ENCODE data around the gene RABIF.
"Not testable (repeated sequence)": the region's sequence is repeated elsewhere in the genome, so short reads cannot be mapped to it uniquely, and the experiment has no call there.

DNA sequence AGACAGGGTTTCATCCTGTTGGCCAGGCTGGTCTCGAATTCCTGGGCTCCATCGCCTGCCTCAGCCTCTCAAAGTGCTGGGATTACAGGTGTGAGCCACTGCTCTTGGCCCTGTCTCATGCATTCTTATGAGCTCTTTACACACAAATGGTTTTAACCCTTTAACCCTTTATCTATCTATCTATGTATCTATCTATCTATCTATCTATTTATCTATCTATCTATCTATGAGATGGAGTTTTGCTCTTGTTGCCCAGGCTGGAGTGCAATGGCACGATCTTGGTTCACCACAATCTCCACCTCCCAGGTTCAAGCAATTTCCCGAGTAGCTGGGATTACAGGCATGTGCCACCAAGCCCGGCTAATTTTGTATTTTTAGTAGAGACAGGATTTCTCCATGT, 14.9 kb upstream of the RABIF start:
- not testable (repeated sequence) for TF ChIP-seq POLR2A (IDR thresholded peaks at IDR 0.05; ENCODE audit: low read length); GATA1 (IDR thresholded peaks at IDR 0.05; ENCODE audit: low read depth, low read length)

Measured in erythroblast (primary cell).